HEK293T (cell line): ENCODE measurements around the gene CYFIP1.

ENCODE experiments used
- BHLHE40 ChIP-seq: fragments of 450-650 bp; IDR thresholded peaks from 2 replicates; pipeline ENCODE4 v1.6.1; 2016; ENCODE audit warnings: mild to moderate bottlenecking, moderate library complexity, borderline replicate concordance
- FOXM1 ChIP-seq: fragments of 450-650 bp; IDR thresholded peaks from 2 replicates; pipeline ENCODE4 v1.6.1; 2017; ENCODE audit warnings: mild to moderate bottlenecking, borderline replicate concordance

GRCh38 chr15:22936577-22937472 lies 43.3 kb downstream of the CYFIP1 start:
- TF ChIP-seq FOXM1 = no peak
- no peak for TF ChIP-seq BHLHE40
